NCI-H146 treated with DMSO at 0.1 percent for 48 hours (cell line): ENCODE results near the gene IL11RA.

Experiments
- DNase-seq: peaks from one replicate; lab custom pipeline; 2025; ENCODE audit not compliant: unreplicated experiment; lab: John Stamatoyannopoulos, UW

Gene IL11RA

DNA sequence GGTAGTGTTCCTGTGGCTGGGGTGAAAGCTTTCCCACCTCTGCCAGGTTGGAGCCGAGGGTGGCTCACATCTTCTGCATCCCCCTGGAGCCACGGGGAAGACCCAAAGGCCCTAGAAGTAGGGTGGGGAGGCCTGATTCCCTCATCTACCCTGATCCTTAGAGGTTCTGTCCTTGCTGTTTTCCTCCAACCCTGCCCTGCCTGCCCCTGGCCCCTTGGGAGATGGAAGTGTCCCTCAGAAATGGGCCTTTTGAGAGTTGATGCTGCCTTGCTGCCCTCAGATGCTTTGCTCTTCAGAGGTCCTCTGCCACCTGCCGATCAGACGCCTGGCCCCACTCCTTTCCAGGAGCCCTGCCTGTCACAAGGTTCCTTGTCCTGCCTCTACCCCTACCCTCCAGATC, 32.8 kb downstream of the IL11RA start:
- DNase-seq, result no peak

DNA sequence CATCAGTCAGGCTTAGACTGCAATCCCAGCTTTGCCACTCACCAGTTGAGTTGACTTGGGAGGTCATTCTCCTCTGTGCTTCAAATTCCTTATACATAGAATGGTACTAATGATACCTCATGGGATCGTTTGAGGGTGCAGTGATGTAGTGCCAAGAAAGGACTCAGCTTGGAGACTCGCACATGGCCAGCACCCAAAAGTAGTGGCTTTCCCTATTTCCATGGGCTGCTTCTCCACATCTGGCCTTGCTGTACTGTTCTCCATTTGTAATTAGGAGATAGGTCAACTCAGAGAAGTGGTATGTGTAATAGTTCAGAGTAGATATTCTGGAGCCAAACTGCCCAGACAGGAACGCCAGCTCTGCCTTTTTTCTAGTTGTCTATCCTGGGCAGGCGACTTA, 33.6 kb downstream of the IL11RA start:
- DNase-seq, result no peak

DNA sequence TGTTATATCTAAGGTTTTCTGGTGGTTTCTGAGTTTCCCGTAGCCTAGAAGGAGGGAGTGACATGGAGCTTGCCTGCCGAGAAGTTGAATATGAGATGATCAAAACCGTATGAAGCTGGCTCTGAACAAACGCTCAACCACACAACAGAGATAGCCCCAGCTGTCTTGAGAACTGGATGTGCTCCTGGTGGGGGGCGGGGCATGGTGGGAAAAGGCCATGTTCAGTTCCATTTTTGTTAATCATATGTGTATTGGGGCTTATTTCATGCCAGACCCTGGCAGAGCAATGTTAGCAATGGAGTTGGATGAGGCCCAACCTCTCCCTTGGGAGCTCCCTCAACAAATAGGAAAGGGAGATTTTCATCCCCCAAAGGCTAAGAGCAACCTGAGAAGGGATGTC, 34.2 kb downstream of the IL11RA start:
- no peak for DNase-seq

DNA sequence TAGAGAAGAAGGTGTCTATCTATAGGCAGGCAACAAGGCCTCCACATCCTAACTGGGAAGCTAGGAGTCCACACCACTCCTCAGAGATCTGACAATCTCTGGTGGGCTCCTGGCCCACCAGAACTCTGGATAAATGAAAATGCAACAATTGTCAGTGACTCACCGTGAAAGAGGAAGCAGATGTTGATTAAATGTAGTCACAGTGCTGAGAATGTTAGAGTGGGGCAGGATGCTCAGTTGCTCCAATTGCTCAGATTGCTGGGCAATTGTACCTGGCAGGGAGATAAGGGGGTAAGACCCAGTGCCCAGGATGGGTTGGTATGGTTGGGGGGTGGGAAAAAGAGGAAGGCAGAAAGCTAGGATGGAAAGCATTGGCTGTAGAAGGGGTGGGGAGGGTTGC, 34.7 kb downstream of the IL11RA start:
- no peak for DNase-seq

- no peak for DNase-seq
Measured at GRCh38 chr9:34687276-34688030, 35.5 kb downstream of the IL11RA start.

DNA sequence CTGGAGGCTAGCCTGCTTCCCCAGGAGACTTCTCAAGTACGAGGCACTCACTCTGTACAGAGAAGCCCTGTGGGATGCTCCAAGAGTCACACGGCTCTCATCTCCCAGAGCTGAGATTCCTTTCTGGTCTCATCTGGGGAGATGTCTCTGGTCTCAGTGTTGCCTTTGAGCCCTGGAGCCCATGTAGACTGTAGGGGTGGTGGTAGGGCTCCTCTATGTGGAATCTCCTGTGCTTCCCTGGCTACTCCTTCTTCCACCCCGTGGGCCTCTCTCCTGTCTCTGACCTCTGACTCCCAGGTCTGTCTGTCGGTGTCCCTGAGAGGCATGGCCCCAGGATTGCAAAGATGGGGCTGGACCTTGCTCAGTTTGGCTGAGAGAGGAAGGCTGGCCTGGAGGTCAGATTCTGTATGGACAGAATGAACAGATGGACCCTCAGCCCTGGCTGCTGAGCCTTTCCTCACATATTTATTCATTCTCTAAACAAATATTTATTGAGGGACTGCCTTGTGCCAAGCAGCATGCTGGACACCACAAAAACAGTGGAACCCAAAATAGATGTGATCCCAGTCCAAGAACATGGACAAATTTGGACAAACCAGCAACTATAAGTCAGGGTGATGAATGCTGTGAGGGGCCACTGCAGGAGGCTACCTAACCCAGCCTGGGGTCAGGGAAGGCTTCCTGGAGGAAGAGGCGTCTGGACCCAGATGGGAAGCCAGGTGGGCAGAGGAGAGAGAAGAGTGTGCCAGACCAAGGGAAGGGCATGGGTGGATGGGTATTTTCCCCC, 36.5 kb downstream of the IL11RA start:
- DNase-seq, result no peak

GRCh38 chr9:34689116-34689470, 37.1 kb downstream of the IL11RA start:
- DNase-seq, result peak; percentile 71

DNA sequence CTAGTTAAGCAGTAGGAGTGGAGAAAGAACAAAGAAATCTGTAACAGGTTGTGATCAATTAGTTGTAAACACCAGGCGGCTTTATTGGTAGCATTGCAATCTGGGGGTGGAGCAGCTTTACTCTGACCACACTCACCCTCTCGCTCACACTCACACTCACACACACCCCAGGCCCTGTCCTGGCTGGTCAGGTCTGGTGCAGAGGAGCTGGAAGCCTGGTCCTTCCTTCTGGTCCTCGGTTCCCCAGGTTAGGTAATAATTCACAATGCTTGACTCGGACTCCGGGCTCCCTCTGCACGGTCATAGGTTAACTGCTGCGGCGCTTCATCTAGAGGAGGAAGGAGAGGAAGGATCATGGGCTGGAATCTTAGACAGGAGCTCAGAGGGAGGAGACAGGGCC, 37.5 kb downstream of the IL11RA start:
- DNase-seq, result peak; percentile 71

DNA sequence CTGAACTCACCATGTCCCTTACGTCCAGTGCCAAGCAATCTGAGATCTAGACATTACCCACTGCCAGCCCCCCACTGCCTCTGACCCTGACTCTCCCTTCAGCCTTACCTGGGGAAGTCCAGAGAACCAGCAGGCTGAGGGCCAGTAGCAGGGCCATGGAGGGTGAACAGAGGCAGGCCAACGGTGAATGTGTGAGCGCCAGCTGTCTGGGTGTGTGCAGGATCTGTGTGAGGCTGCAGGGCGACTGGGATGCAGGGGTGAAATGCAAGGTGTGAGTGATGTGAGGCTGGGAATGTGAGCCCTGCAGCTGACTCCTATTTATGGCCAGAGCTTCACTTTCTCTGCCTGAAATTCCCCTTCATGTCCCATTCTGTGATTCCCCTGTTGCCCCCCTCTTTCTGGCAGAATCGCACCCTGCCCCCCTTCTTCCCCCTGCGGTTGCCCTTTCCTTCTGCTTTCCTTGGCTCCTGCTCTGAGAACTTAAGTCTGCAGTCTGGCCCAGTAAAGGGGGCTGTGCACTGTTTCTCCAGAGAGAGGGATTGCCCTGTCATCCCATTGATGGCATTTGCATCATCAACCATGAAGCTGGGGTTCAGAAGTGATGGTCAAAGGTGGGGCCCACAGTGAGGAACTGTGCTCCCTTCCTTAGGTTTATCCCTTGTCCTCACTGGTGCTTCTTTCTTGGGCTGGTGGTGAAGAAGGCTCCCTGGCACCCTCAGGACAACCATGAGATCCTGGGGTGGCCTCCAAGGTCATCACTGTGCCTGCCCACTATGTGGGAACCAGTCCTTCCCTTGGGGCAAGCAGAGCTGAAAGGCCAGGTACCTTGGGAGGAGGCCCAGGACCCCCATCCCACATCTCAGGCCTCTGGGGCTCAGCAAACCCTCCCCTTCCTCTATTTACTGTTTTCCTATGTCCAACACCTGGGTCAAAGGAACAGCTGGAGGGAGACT, 39.3 kb downstream of the IL11RA start, which contains the start of gene CCL19:
Gene CCL19, minus strand, starts transcription at position 294 of the 953 bp plus-strand sequence. Its CDS starts 137 bp downstream, at position 157.
- no peak for DNase-seq

- no peak for DNase-seq
Measured at GRCh38 chr9:34691936-34692315, 39.9 kb downstream of the IL11RA start.

- DNase-seq, result no peak
Measured at GRCh38 chr9:34693560-34693959, 41.6 kb downstream of the IL11RA start.

DNA sequence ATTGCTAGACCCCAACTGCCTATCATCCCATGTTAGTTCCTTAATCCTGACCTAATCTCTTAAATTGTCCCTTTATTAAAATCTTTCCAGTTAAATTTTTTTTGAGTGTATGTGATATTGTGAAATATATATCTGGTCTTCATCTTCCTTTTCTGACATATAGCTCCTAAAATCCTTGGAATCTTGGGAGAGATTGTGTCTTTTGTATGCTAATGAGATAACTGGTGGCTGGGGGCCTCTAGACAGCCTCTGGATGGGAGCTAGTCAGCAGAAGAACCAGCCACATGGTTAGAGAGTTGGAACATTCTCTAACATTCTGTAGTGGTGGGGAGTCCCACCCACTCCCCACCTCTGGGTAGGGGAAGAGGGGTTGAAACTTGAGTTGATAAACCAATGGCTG, 42.8 kb downstream of the IL11RA start:
- no peak for DNase-seq

GRCh38 chr9:34701023-34701768, 49.2 kb downstream of the IL11RA start:
- peak; percentile 29 for DNase-seq

GRCh38 chr9:34701769-34702736, 50.1 kb downstream of the IL11RA start:
- DNase-seq, result peak; percentile 72

DNA sequence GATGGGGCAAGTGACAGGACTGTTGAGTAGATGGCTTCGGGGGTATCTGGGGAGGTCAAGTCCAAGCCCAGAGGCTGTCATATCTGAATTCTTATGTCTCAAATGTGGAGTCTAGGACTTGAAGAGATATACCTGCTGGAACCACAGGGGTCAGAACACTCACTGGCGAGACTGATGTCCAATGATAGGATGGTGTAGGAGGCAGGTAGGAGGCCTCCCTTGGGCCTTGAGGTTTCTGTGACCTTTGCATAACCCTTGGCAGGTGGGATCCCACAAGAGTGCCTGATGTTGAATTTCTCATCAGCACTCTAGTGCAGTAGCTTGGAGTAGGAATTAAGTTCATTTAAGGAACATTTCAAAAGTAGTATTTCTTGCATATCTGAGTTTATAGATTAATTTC, 55.1 kb downstream of the IL11RA start:
- no peak for DNase-seq

- no peak for DNase-seq
Measured at GRCh38 chr9:34709196-34709978, 57.4 kb downstream of the IL11RA start.

GRCh38 chr9:34710023-34710422, 58.0 kb downstream of the IL11RA start, which contains the start of gene CCL21:
TSS of gene CCL21 (minus strand) at chr9:34710136. CDS start at chr9:34710066, 70 bp downstream.
- DNase-seq, result no peak
